IMR-90 (cell line): ENCODE results near the gene AKAP13.

Experiments
- CEBPB ChIP-seq: IDR thresholded peaks from 2 replicates; pipeline ENCODE4 v1.6.1; 2012; ENCODE audit warnings: low read depth, low read length, improper control_type of control experiment
- MAFK ChIP-seq: IDR thresholded peaks from 2 replicates; pipeline ENCODE4 v1.6.1; 2012; ENCODE audit warnings: low read depth, low read length, improper control_type of control experiment
- MAZ ChIP-seq: IDR thresholded peaks from 2 replicates; pipeline ENCODE4 v1.6.1; 2012; ENCODE audit warnings: low read depth, mild to moderate bottlenecking, low read length, improper control_type of control experiment, moderate library complexity, borderline replicate concordance
- MXI1 ChIP-seq: IDR thresholded peaks from 2 replicates; pipeline ENCODE4 v1.6.1; 2012; ENCODE audit warnings: low read depth, mild to moderate bottlenecking, low read length, moderate library complexity, borderline replicate concordance
- POLR2A ChIP-seq: IDR thresholded peaks from 2 replicates; pipeline ENCODE4 v1.6.1; 2012; ENCODE audit warnings: mild to moderate bottlenecking, low read depth, low read length
- RAD21 ChIP-seq: IDR thresholded peaks from 2 replicates; pipeline ENCODE4 v1.6.1; 2012; ENCODE audit warnings: low read length, improper control_type of control experiment
- RCOR1 ChIP-seq: IDR thresholded peaks from 2 replicates; pipeline ENCODE4 v1.6.1; 2012; ENCODE audit warnings: mild to moderate bottlenecking, low read length, improper control_type of control experiment; ENCODE audit not compliant: insufficient replicate concordance
- RFX5 ChIP-seq: IDR thresholded peaks from 2 replicates; pipeline ENCODE4 v1.8.0; 2012; ENCODE audit warnings: low read depth, mild to moderate bottlenecking, low read length, moderate library complexity
- SMC3 ChIP-seq: fragments of 150-350 bp; IDR thresholded peaks from 2 replicates; pipeline ENCODE4 v1.6.1; 2016; ENCODE audit warnings: low read depth, mild to moderate bottlenecking, antibody characterized with exemption, low read length, moderate library complexity
- USF2 ChIP-seq: fragments of 150-350 bp; IDR thresholded peaks from 2 replicates; pipeline ENCODE4 v1.6.1; 2017; ENCODE audit warnings: mild to moderate bottlenecking, antibody characterized with exemption, low read length, low read depth
- TF ChIP-seq, protein P1 (sequence below): conservative IDR thresholded peaks from 2 replicates; pipeline ENCODE4 v1.5.1; 2012; ENCODE audit warnings: mild to moderate bottlenecking, low read depth, low read length, improper control_type of control experiment
- TF ChIP-seq, protein P2 (sequence below): fragments of 150-350 bp; IDR thresholded peaks from 2 replicates; pipeline ENCODE4 v1.6.1; 2016; ENCODE audit warnings: low read depth, mild to moderate bottlenecking, low read length, moderate library complexity, borderline replicate concordance

DNA sequence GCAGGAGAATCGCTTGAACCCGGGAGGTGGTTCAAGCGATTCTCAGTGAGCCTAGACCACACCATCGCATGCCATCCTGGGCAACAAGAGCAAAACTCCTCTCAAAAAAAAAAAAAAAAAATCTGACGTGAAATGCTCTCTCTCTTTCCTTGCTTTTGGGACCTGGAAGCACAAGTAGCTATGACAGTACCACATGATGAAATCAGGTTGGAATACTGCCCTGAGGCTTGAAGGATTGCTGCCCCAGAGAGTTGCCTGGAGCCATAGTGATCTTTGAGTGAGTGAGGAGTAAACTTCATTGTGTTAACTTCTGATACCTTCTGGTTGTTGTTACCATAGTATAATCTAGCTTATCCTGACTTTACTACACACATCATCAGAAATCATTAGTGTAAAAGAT is 23.3 kb downstream of the AKAP13 start:
- TF ChIP-seq MXI1 (no peak), RCOR1 (no peak), POLR2A (no peak), RFX5 (no peak), MAZ (no peak), USF2 (no peak), SMC3 (no peak), CEBPB (peak; percentile 43; the same call in 1 of the 2 replicates), MAFK (no peak), RAD21 (no peak)
- TF ChIP-seq, protein P1, sequence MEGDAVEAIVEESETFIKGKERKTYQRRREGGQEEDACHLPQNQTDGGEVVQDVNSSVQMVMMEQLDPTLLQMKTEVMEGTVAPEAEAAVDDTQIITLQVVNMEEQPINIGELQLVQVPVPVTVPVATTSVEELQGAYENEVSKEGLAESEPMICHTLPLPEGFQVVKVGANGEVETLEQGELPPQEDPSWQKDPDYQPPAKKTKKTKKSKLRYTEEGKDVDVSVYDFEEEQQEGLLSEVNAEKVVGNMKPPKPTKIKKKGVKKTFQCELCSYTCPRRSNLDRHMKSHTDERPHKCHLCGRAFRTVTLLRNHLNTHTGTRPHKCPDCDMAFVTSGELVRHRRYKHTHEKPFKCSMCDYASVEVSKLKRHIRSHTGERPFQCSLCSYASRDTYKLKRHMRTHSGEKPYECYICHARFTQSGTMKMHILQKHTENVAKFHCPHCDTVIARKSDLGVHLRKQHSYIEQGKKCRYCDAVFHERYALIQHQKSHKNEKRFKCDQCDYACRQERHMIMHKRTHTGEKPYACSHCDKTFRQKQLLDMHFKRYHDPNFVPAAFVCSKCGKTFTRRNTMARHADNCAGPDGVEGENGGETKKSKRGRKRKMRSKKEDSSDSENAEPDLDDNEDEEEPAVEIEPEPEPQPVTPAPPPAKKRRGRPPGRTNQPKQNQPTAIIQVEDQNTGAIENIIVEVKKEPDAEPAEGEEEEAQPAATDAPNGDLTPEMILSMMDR: no peak
- TF ChIP-seq, protein P2, sequence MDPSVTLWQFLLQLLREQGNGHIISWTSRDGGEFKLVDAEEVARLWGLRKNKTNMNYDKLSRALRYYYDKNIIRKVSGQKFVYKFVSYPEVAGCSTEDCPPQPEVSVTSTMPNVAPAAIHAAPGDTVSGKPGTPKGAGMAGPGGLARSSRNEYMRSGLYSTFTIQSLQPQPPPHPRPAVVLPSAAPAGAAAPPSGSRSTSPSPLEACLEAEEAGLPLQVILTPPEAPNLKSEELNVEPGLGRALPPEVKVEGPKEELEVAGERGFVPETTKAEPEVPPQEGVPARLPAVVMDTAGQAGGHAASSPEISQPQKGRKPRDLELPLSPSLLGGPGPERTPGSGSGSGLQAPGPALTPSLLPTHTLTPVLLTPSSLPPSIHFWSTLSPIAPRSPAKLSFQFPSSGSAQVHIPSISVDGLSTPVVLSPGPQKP: no peak
